Stimulated activated CD8-positive, alpha-beta memory T cell treated with anti-CD3 and anti-CD28 coated beads, Interleukin-12 subunit alpha, Interleukin-12 subunit beta, amount 100 ng/mL, for 4 hours (primary cell): Measurements from ENCODE around the gene PLD3.
"Not testable (repeated sequence)": the region's sequence is repeated elsewhere in the genome, so short reads cannot be mapped to it uniquely, and the experiment has no call there.

Experiments used
- DNase-seq: peaks from one replicate; pipeline ENCODE4 v3.0.0-alpha.2; 2020; ENCODE audit warnings: low read depth

PLD3 gene

DNA sequence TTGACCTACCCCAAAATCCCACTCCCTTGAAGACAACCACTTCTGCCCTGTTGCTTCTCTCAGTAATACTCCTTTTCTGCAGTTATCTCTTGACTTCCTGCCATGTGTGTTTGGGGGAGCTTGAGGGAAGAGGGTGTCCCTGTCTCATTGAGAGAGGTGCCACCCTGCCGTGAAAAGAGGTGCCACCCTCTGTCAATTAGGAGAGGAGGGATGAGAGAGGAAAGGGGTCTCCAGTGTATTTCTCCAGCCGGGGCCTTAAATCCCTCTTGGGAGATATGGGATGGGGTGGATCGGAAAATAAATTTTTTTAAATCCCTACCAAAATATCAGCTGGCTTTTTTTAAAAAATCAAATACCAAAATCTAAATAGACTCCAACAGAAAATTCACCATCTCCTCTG is 16.5 kb downstream of the PLD3 start:
- no peak for DNase-seq

DNA sequence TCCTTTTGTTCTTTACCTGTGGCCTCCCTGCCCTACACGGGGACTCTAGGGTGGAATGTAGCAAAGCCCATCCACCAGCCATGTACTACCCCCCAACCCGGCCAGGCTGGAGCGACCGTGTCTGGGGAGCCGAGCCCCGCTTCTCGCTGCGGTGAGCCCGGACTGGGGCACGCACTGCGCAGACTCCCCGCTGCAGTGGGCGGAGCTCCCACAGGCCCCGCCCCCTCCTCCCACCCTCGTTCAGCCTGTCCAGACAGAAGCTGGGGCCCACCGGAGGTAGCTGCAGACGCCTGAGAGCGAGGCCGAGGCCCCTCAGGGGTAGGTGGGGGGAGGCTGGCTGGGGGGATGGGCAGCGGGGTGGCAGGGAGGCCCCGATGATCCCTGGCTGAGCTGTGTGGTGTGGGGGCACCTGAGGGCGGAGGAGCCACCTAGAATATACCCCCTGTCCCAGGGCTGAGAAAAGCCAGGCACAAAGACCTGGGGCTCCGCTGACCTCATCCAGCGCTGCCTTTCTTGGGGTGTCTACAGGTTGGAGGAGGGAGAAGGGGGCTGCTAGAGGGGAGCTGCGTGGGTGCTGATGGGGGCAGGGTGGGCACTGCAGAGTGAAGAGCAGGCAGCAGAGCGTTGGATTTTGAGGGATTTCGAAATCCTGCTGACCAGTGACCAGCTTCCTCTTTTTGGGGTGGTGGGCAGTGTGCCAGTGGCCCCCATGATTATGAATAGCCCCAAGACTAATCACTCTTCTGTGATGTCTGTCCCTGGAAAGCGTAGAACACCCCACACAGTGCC is 17.3 kb downstream of the PLD3 start:
- DNase-seq: peak; percentile 19

DNA sequence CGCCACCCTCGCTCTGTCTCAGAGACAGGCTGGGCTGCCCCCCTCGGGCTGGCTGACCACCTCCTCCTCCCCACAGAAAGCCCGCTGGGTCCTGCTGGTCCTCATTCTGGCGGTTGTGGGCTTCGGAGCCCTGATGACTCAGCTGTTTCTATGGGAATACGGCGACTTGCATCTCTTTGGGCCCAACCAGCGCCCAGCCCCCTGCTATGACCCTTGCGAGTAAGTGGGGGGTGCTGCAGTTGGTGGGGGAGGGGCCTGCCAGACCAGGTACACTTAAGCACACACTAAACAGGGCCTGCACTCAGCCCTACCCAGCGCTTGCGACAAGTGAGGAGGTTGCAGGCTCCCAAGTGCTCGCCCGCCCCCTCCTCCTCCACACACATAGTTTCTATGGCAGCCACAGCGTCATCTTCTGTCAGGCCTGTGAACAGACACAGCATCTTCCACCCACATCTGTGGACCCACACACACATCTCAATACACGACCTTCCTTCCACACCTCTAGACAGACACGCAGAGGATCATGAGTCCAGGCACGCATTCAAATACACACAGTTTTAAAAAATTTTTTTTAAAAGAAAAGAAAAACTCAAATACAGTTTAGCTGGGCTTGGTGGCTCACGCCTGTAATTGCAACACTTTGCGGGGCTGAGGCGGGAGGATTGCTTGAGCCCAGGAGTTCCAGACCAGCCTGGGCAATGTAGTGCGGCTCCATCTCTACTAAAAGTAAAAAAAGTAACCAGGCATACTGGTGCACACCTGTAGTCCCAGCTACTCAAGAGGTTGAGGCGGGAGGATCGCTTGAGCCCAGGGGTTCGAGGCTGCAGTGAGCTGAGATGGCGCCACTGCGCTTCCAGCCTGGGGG is 18.4 kb downstream of the PLD3 start:
- DNase-seq: no peak

DNA sequence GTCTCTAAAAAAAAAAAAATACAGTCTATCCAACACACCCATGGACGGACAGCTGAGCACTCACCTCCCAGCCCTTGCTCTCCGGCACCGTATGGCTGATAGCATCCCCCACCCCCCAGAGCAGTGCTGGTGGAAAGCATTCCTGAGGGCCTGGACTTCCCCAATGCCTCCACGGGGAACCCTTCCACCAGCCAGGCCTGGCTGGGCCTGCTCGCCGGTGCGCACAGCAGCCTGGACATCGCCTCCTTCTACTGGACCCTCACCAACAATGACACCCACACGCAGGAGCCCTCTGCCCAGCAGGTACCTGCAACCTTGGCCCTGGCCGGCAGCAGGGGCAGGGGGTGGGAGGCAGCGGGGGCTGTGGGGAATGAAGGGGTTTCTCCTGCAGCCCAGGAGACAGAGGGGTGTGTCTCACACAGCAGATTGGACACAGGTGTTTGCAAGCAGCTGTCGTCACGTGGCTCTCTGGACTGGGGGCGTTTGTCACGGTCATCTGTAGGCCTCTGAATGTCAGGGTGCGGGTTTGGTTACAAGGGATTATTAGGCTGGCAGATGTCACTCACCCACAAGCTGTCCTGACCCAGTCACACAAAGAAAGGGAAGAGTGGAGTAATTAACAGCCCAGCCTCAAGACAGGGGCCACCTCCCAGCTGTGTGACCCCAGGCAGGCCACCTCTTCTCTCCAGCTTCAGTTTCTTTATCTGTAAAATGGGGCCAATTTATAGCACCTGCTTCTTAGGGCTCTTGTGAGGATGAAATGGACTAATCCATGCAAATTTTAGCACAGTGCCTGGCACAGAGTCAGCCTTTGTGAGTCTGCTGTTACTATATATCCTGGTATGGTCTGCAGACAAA is 19.3 kb downstream of the PLD3 start:
- DNase-seq: no peak

DNA sequence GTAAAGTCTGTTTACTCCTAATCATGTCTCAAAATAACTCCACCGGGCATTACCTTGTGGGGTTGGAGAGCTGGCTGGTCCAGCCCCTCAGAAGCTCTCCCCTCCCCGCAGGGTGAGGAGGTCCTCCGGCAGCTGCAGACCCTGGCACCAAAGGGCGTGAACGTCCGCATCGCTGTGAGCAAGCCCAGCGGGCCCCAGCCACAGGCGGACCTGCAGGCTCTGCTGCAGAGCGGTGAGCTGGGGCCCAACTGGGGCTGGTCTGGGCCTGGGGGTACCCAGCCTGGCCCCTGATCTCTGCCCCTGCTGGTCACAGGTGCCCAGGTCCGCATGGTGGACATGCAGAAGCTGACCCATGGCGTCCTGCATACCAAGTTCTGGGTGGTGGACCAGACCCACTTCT is 21.3 kb downstream of the PLD3 start:
- DNase-seq: no peak

DNA sequence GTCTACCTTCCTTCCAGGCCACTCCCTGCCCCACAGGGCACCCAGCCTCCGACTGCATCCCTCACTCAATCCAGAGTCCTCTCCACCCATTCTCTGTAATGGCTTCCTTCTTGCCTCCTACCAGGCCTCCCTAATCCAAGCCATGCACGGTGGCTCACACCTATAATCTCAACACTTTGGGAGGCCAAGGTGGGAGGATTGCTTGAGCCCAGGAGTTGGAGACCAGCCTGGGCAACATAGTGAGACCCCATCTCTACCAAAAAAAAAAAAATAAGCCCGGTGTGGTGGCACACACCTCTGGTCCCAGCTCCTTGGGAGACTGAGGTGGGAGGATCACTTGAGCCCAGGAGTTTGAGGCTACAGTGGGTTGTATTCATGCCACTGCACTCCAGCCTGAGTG is 21.8 kb downstream of the PLD3 start:
- DNase-seq: not testable (repeated sequence)

DNA sequence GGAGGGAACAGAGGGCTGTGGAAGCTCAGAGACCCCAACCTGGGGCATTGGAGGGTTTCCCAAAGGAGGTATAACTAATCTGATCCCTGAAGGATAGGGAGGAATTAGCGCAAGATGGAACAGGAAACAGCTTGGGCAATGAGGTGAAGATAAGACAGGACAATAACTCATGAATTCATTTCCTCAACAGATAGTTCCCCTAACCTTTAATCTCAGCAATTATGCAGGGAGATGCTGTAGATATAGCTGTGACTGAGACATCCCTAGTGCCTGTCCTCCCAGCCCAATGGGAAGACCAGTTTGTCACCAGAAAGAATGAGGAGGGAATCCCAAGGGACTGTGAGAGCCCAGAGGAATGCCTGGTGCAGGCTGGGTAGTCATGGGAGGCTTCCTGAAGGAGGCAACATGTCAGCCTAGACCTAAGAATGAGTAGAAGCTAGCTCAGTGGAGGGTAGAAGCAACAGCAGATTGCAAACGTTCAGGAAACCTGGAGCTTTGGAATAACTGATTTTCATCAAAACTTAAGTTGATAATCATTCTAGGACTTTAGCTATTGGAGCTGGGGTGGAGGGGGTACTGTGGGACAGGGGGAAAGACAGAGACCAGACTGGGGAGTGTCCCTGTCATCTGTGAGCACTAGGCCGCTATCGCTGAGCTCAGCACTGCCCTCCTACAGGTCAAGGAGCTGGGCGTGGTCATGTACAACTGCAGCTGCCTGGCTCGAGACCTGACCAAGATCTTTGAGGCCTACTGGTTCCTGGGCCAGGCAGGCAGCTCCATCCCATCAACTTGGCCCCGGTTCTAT is 22.7 kb downstream of the PLD3 start:
- DNase-seq: no peak

DNA sequence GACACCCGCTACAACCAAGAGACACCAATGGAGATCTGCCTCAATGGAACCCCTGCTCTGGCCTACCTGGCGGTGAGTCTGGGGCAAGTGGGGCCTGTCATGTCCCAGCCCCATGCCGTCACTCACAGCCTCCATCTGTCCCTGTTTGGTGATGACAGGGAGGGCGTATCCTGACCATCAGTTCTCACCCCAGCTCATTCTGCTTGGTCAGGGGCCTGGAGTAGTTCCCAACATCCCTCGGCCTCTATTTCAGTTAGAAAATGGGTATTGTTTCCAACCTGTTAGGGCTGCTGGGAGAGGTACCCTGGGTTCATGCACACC is 23.3 kb downstream of the PLD3 start:
- DNase-seq: no peak

DNA sequence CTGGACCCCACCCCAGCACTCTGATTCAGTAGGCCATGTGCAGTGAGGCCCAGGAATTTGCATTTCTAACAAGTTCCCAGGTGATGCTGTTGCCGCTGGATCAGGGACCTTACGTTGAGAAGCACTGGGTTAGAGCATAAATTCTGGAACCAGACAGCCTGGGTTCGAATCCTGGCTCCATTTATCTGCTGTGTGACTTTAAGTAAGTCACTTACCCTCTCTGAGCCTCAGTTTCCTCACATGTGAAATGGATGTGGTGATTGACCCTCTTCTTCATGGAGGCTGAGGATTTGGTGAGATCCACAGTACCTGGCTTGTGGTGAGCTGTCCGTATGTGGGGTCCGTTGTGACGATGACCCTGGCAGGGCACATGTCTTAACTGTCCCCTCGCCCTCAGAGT is 25.6 kb downstream of the PLD3 start:
- no peak for DNase-seq

DNA sequence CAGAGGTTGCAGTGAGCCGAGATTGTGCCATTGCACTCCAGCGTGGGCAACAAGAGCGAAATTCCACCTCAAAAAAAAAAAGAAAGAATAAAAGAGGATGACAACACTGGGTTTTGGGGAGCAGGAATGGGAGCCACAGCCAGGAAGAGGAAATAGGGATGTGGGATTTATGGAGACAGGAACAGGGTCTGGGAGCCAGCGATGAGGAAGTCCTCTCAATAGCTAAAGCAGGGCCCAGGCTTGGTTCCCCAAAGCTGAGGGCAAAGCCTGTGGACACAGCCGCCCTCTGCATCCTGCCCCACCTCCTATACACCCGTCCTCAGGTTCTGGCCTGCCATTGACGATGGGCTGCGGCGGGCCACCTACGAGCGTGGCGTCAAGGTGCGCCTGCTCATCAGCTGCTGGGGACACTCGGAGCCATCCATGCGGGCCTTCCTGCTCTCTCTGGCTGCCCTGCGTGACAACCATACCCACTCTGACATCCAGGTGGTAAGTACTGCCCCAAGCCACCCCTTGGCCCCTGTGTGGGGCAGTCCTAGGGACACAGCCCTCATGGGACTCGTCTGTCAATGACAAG is 27.9 kb downstream of the PLD3 start:
- DNase-seq: no peak

DNA sequence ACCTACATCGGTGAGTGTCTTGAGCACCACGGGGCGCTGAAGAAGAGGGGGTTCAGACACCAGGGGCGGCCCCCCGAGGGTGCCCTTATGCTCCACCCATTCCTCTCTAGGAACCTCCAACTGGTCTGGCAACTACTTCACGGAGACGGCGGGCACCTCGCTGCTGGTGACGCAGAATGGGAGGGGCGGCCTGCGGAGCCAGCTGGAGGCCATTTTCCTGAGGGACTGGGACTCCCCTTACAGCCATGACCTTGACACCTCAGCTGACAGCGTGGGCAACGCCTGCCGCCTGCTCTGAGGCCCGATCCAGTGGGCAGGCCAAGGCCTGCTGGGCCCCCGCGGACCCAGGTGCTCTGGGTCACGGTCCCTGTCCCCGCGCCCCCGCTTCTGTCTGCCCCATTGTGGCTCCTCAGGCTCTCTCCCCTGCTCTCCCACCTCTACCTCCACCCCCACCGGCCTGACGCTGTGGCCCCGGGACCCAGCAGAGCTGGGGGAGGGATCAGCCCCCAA is 29.4 kb downstream of the PLD3 start:
- DNase-seq: no peak

DNA sequence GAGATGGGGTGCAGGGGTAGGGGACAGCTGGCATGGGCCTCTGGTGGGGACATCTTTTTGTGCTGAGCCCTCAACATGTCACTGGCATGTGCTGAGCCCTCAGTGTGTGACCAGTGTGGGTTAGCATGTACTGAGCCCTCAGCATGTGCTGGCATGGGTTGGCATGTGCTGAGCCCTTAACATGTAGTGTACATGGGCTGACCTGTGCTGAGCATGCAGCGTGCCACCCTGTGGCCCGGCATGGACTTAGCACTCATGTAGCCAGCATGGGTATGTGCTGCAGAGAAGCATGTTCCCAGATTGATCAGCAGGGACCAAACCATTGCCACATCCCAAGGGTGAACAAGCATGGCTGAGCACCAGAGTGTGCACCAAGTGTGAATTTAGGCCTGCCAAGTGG is 30.0 kb downstream of the PLD3 start:
- DNase-seq: no peak

DNA sequence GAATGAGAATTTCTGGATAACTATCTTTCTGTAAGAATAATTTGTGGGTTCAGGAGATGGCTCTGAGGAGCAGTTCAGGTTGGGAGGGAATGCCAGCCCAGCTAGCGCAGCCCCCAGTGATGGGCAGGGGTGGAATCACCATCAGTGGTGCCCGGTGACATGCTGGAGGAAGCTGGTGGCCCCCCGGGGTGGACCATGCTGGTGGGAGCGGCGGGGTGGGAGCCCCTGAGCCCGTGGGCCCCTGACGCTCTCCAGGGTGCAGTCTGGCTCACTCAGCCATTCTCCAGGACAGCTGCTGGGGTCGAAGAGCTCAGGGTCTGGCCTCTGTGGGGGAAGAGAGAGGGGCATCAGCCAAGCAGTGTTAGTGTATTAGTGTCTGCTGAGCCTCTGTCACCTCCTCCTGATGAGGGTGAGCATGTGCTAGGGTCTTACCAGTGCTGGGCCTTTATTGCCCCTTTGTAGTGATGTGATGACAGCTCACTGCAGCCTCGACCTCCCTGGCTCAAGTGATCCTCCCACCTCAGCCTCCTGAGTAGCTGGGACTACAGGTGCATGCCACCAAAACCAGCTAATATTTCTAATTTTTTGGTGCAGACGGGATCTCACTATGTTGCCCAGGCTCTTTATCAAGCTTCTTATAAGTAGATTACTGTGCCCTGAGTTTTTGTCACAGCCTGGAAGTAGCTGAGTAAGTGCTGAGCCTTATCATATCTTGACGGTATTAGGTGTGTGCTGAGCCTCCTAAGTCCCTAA is 31.1 kb downstream of the PLD3 start:
- no peak for DNase-seq

DNA sequence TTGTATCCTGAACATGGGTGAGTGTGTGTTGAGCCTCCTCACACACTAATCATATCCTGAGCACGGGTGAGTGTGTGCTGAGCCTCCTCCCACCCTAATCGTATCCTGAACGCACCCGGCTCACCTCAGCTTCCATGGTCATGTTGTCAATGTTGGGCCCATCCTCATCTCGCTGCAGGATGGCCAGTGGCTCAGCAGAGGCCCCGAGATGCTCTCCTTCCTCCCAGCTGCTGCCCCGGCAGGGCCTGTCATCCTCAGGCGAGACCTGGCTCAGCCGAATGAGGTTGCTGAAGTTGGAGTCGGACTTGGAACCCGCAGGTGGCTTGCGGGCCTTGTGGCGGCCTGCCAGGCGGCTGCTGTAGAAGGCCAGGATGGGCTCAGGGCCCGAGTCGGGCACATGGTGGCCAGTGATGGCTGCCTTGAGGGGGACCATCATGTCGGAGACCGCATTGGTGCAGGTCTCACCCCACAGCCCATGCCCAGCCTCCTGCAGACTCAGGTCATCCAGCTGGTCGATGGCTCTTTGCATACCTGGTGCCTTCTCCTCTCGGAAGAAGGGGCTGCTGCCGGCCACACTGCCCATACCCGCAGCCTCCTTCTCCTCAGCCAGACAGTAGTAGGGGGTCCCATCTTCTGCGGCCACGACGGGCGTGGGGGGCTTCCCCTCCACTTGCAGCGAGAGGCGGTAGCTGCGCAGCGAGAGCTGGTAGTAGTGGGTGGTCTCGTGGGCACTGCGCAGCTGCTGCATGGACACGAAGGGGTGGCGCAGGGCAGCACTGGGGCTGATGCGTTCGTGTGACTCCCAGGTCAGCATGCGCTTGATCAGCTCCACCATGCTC is 31.9 kb downstream of the PLD3 start:
- no peak for DNase-seq

DNA sequence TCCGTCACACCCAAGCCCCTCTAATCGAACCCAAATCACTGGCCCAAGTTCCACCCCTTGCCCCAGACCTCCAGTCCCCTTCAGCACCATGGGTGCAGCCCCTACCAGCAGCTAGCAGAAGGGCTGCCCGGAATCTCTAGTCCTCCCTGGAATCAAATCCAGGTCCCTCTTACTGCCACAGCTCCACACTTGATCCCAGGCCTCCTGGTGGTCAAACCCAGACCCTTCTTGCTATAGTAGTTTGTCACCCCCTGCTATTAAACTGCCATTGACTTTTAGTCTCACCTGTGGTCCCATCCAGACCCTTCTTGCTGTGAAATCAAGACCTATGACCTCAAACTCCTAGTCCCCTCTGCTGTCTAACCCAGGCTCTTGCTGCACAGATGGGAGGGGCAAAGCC is 32.8 kb downstream of the PLD3 start:
- DNase-seq: no peak

DNA sequence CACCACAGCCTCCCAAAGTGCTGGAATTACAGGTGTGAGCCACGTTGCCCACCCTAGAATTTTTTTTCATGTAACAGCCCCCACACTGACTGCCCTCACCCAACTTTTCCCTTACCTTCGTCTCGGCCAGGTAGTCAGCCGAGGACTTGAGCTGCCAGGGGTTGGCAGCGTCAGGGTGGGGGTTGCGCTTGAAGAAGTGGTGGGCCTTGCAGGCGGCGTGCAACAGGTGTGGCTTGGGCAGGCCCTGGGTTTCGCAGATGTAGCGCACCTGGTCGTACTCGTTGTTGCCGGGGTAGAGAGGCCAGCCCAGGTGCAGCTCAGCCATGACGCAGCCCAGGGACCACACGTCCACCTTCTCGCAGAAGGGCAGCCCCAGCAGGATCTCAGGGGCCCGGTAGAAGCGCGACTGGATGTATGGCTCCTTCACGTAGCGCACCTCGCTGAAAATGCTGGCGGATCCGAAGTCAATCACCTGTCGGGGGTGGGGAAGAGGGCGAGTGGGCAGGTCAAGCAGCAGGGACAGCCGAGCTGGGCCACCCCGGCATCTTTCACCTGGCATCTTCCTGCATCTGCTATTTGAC is 35.3 kb downstream of the PLD3 start:
- no peak for DNase-seq

DNA sequence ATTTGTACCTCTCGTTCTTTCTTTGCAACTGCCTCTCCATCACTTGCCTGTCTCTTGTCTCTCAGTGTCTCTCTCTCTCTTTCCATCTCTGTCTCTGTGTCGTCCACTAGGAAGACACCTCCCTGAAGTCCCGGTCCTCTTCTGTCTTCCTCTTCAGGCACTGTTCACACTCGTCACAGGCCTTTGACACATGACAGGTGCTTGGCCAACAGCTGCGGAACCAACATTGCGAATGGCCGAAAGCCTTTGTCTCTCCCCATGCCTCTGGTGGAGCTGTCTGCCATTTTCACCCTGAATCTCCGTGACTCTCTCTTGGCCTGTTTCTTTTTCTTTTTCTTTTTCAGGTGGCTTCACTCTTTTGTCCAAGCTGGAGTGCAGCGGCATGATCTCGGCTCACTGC is 38.7 kb downstream of the PLD3 start:
- DNase-seq: no peak

DNA sequence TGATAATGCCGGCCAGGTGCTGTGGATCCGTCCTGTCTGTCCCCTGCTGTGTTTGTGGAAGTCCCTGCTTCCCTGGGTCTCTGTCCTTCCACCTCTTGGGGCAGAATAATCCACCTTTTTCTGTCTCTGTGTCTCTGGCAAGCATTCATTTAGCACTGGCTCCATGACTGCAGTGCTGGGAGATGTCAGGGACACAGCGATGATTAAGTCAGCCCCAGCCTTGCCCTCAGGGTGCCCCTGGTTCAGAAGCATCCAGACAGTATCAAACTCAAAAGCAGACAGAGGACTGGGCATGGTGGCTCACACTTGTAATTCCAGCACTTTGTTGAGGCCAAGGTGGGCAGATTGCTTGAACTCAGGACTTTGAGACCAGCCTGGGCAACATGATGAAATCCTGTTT is 40.0 kb downstream of the PLD3 start:
- no peak for DNase-seq

DNA sequence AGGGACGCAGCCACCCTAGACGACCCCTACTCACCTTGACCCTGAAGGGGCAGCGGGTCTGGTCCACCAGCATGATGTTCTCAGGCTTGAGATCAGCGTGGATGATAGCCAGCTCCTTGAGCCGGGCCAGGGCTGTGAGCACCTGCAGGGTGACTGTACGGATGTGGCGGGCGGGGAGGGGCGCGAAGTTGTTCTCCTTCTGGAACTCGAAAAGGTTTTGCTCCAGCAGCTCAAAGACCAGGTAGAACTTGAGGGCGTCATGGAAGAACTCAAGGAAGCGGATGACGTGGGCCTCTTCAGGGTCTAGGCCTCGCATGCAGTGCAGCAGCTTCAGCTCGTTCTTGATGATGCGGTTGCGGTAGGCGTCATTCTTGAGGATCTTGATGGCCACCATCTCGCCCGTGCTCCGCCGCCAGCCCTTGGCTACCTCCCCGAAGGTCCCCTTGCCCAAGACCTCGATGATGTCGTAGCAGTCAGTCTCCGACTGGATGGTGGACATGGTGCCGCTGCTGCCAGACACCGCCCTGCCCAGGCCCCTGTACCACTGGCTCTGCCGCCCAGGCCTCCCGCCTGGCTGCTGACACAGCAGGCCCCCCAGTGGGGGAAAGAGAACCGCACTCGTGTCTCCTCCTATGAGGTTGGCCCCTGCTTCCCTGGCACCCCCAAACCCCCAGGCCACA is 41.0 kb downstream of the PLD3 start:
- no peak for DNase-seq
